Measurements from ENCODE around the gene NTN4.

The NTN4 gene

GRCh38 chr12:95693689-95694088, 96.9 kb downstream of the NTN4 start:
- Histone ChIP-seq H2BK120ac (ENCODE audit: low read depth, low read length) (no peak overlapping the region), H3K79me1 (ENCODE audit: low read length) (no peaks in the 10 kb centered on the region), H3K4ac (ENCODE audit: low read depth, low read length) (no peak overlapping the region), H3K9ac (ENCODE audit: low read length) (no peak overlapping the region), H2BK5ac (ENCODE audit: low read length) (no peak overlapping the region), H3K27me3 (ENCODE audit: insufficient read depth, low read length, poor library complexity) (no peaks in the 10 kb centered on the region), H3K18ac (ENCODE audit: low read length) (no peak overlapping the region), H3K23ac (ENCODE audit: low read length) (no peak overlapping the region), H2AK5ac (ENCODE audit: low read length) (no peak overlapping the region), H3K79me2 (ENCODE audit: control insufficient read depth, insufficient read depth, low read length) (no peaks in the 10 kb centered on the region), H3K36me3 (ENCODE audit: control insufficient read depth, insufficient read depth, low read length) (no peaks in the 10 kb centered on the region), H3K4me2 (ENCODE audit: low read length) (no peak overlapping the region), H4K8ac (ENCODE audit: low read depth, low read length) (no peak overlapping the region), H3K4me1 (ENCODE audit: control insufficient read depth, low read depth, low read length) (peaks cover 3% of the 10 kb centered on the region), H2BK15ac (replicated peaks; ENCODE audit: low read depth) (no peak overlapping the region), H4K5ac (ENCODE audit: low read length) (no peak overlapping the region), H3K56ac (ENCODE audit: low read length) (no peak overlapping the region), H3K4me3 (ENCODE audit: low read length) (no peak overlapping the region), H3K27ac (ENCODE audit: low read depth, low read length) (no peak overlapping the region)
- WGBS (ENCODE audit: extremely low coverage, insufficient coverage, low lambda C conversion rate): no CpG with 5 or more reads among the region's 2 CpGs
- DNase-seq: no peak

GRCh38 chr12:95690861-95691635, 99.5 kb downstream of the NTN4 start:
- H3K79me1 ChIP-seq (ENCODE audit: low read length): no peaks in the 10 kb centered on the region
- no peak overlapping the region for H3K4me3 ChIP-seq (ENCODE audit: low read length)
- H3K56ac ChIP-seq (ENCODE audit: low read length): no peak overlapping the region
- DNase-seq: peak; percentile 82
- peaks cover 3% of the 10 kb centered on the region for H3K4me1 ChIP-seq (ENCODE audit: control insufficient read depth, low read depth, low read length)
- H2AK5ac ChIP-seq (ENCODE audit: low read length): no peak overlapping the region
- no peak overlapping the region for H3K23ac ChIP-seq (ENCODE audit: low read length)
- H3K18ac ChIP-seq (ENCODE audit: low read length): no peak overlapping the region
- H3K9ac ChIP-seq (ENCODE audit: low read length): no peak overlapping the region
- WGBS (ENCODE audit: extremely low coverage, insufficient coverage, low lambda C conversion rate): no CpG with 5 or more reads among the region's 8 CpGs
- no peak overlapping the region for H4K5ac ChIP-seq (ENCODE audit: low read length)
- no peak overlapping the region for H3K27ac ChIP-seq (ENCODE audit: low read depth, low read length)
- no peaks in the 10 kb centered on the region for H3K27me3 ChIP-seq (ENCODE audit: insufficient read depth, low read length, poor library complexity)
- H3K79me2 ChIP-seq (ENCODE audit: control insufficient read depth, insufficient read depth, low read length): no peaks in the 10 kb centered on the region
- no peak overlapping the region for H3K4me2 ChIP-seq (ENCODE audit: low read length)
- no peak overlapping the region for H2BK15ac ChIP-seq (replicated peaks; ENCODE audit: low read depth)
- no peak overlapping the region for H3K4ac ChIP-seq (ENCODE audit: low read depth, low read length)
- H3K36me3 ChIP-seq (ENCODE audit: control insufficient read depth, insufficient read depth, low read length): no peaks in the 10 kb centered on the region
- H2BK120ac ChIP-seq (ENCODE audit: low read depth, low read length): no peak overlapping the region
- no peak overlapping the region for H4K8ac ChIP-seq (ENCODE audit: low read depth, low read length)
- no peak overlapping the region for H2BK5ac ChIP-seq (ENCODE audit: low read length)

- no CpG with 5 or more reads among the region's 2 CpGs for WGBS (ENCODE audit: extremely low coverage, insufficient coverage, low lambda C conversion rate)
- Histone ChIP-seq H3K4me2 (ENCODE audit: low read length) (no peak overlapping the region), H3K27ac (ENCODE audit: low read depth, low read length) (no peak overlapping the region), H3K4me1 (ENCODE audit: control insufficient read depth, low read depth, low read length) (peaks cover 3% of the 10 kb centered on the region), H2BK5ac (ENCODE audit: low read length) (no peak overlapping the region), H3K4ac (ENCODE audit: low read depth, low read length) (no peak overlapping the region), H4K8ac (ENCODE audit: low read depth, low read length) (no peak overlapping the region), H3K4me3 (ENCODE audit: low read length) (no peak overlapping the region), H2AK5ac (ENCODE audit: low read length) (no peak overlapping the region), H3K9ac (ENCODE audit: low read length) (no peak overlapping the region), H3K36me3 (ENCODE audit: control insufficient read depth, insufficient read depth, low read length) (no peaks in the 10 kb centered on the region), H4K5ac (ENCODE audit: low read length) (no peak overlapping the region), H3K27me3 (ENCODE audit: insufficient read depth, low read length, poor library complexity) (no peaks in the 10 kb centered on the region), H2BK15ac (replicated peaks; ENCODE audit: low read depth) (no peak overlapping the region), H3K56ac (ENCODE audit: low read length) (no peak overlapping the region), H3K79me1 (ENCODE audit: low read length) (no peaks in the 10 kb centered on the region), H2BK120ac (ENCODE audit: low read depth, low read length) (no peak overlapping the region), H3K18ac (ENCODE audit: low read length) (no peak overlapping the region), H3K79me2 (ENCODE audit: control insufficient read depth, insufficient read depth, low read length) (no peaks in the 10 kb centered on the region), H3K23ac (ENCODE audit: low read length) (no peak overlapping the region)
- DNase-seq: no peak
Measured at GRCh38 chr12:95687937-95688336, 102.6 kb downstream of the NTN4 start.

- Histone ChIP-seq H3K4me1 (ENCODE audit: control insufficient read depth, low read depth, low read length) (no peaks in the 10 kb centered on the region), H2AK5ac (ENCODE audit: low read length) (no peak overlapping the region), H3K36me3 (ENCODE audit: control insufficient read depth, insufficient read depth, low read length) (no peaks in the 10 kb centered on the region), H2BK15ac (replicated peaks; ENCODE audit: low read depth) (no peak overlapping the region), H3K9ac (ENCODE audit: low read length) (no peak overlapping the region), H4K5ac (ENCODE audit: low read length) (no peak overlapping the region), H3K27ac (ENCODE audit: low read depth, low read length) (no peak overlapping the region), H3K18ac (ENCODE audit: low read length) (no peak overlapping the region), H3K56ac (ENCODE audit: low read length) (no peak overlapping the region), H2BK5ac (ENCODE audit: low read length) (no peak overlapping the region), H3K4ac (ENCODE audit: low read depth, low read length) (no peak overlapping the region), H3K4me2 (ENCODE audit: low read length) (no peak overlapping the region), H3K23ac (ENCODE audit: low read length) (no peak overlapping the region), H4K8ac (ENCODE audit: low read depth, low read length) (no peak overlapping the region), H2BK120ac (ENCODE audit: low read depth, low read length) (no peak overlapping the region), H3K79me2 (ENCODE audit: control insufficient read depth, insufficient read depth, low read length) (no peaks in the 10 kb centered on the region), H3K79me1 (ENCODE audit: low read length) (no peaks in the 10 kb centered on the region), H3K27me3 (ENCODE audit: insufficient read depth, low read length, poor library complexity) (no peaks in the 10 kb centered on the region), H3K4me3 (ENCODE audit: low read length) (no peak overlapping the region)
- DNase-seq: no peak
- no CpG with 5 or more reads among the region's 10 CpGs for WGBS (ENCODE audit: extremely low coverage, insufficient coverage, low lambda C conversion rate)
Measured at GRCh38 chr12:95683418-95683817, 107.1 kb downstream of the NTN4 start.

GRCh38 chr12:95681210-95681765, 109.3 kb downstream of the NTN4 start:
- H3K4me2 ChIP-seq (ENCODE audit: low read length): no peak overlapping the region
- H4K8ac ChIP-seq (ENCODE audit: low read depth, low read length): no peak overlapping the region
- no peak overlapping the region for H3K23ac ChIP-seq (ENCODE audit: low read length)
- no peaks in the 10 kb centered on the region for H3K36me3 ChIP-seq (ENCODE audit: control insufficient read depth, insufficient read depth, low read length)
- no CpG with 5 or more reads among the region's 4 CpGs for WGBS (ENCODE audit: extremely low coverage, insufficient coverage, low lambda C conversion rate)
- H2AK5ac ChIP-seq (ENCODE audit: low read length): no peak overlapping the region
- no peak overlapping the region for H3K56ac ChIP-seq (ENCODE audit: low read length)
- H3K27ac ChIP-seq (ENCODE audit: low read depth, low read length): no peak overlapping the region
- no peaks in the 10 kb centered on the region for H3K79me2 ChIP-seq (ENCODE audit: control insufficient read depth, insufficient read depth, low read length)
- H2BK15ac ChIP-seq (replicated peaks; ENCODE audit: low read depth): no peak overlapping the region
- H3K4me1 ChIP-seq (ENCODE audit: control insufficient read depth, low read depth, low read length): no peaks in the 10 kb centered on the region
- no peaks in the 10 kb centered on the region for H3K79me1 ChIP-seq (ENCODE audit: low read length)
- no peak overlapping the region for H2BK5ac ChIP-seq (ENCODE audit: low read length)
- no peaks in the 10 kb centered on the region for H3K27me3 ChIP-seq (ENCODE audit: insufficient read depth, low read length, poor library complexity)
- no peak overlapping the region for H2BK120ac ChIP-seq (ENCODE audit: low read depth, low read length)
- DNase-seq: no peak
- H3K4me3 ChIP-seq (ENCODE audit: low read length): no peak overlapping the region
- no peak overlapping the region for H3K18ac ChIP-seq (ENCODE audit: low read length)
- H3K4ac ChIP-seq (ENCODE audit: low read depth, low read length): no peak overlapping the region
- H3K9ac ChIP-seq (ENCODE audit: low read length): no peak overlapping the region
- H4K5ac ChIP-seq (ENCODE audit: low read length): no peak overlapping the region

GRCh38 chr12:95678684-95679083, 111.9 kb downstream of the NTN4 start:
- no peak overlapping the region for H3K18ac ChIP-seq (ENCODE audit: low read length)
- H4K8ac ChIP-seq (ENCODE audit: low read depth, low read length): no peak overlapping the region
- H3K9ac ChIP-seq (ENCODE audit: low read length): no peak overlapping the region
- H3K23ac ChIP-seq (ENCODE audit: low read length): no peak overlapping the region
- DNase-seq: no peak
- no peak overlapping the region for H3K4me2 ChIP-seq (ENCODE audit: low read length)
- H3K4ac ChIP-seq (ENCODE audit: low read depth, low read length): no peak overlapping the region
- WGBS (ENCODE audit: extremely low coverage, insufficient coverage, low lambda C conversion rate): no CpG with 5 or more reads among the region's 1 CpG
- no peaks in the 10 kb centered on the region for H3K79me2 ChIP-seq (ENCODE audit: control insufficient read depth, insufficient read depth, low read length)
- H3K27ac ChIP-seq (ENCODE audit: low read depth, low read length): no peak overlapping the region
- no peaks in the 10 kb centered on the region for H3K4me1 ChIP-seq (ENCODE audit: control insufficient read depth, low read depth, low read length)
- H3K79me1 ChIP-seq (ENCODE audit: low read length): no peaks in the 10 kb centered on the region
- H2BK120ac ChIP-seq (ENCODE audit: low read depth, low read length): no peak overlapping the region
- no peaks in the 10 kb centered on the region for H3K27me3 ChIP-seq (ENCODE audit: insufficient read depth, low read length, poor library complexity)
- no peak overlapping the region for H4K5ac ChIP-seq (ENCODE audit: low read length)
- no peak overlapping the region for H2AK5ac ChIP-seq (ENCODE audit: low read length)
- H3K4me3 ChIP-seq (ENCODE audit: low read length): no peak overlapping the region
- H3K36me3 ChIP-seq (ENCODE audit: control insufficient read depth, insufficient read depth, low read length): no peaks in the 10 kb centered on the region
- no peak overlapping the region for H2BK15ac ChIP-seq (replicated peaks; ENCODE audit: low read depth)
- no peak overlapping the region for H2BK5ac ChIP-seq (ENCODE audit: low read length)
- no peak overlapping the region for H3K56ac ChIP-seq (ENCODE audit: low read length)
